HepG2 (cell line): ENCODE data around the gene LOXL3. TPM values are rescaled to one million over a fixed set of nuclear protein-coding genes. Genes with fewer than 3 reads are reported as not detected.

Experiments
- CREB3 ChIP-seq: sonication (generic); formaldehyde crosslinking; IDR thresholded peaks from 2 replicates; pipeline ENCODE4 v1.5.0; 2020; ENCODE audit warnings: missing genetic modification reagents
- GABPA ChIP-seq, 2 experiments: IDR thresholded peaks; 2 replicates each; pipeline ENCODE4 v1.6.1; 2011 to 2016; ENCODE audit warnings: low read depth in 2 of 2, low read length in 1 of 2, missing biosample characterization in 1 of 2, missing genetic modification characterization in 1 of 2
- LCORL ChIP-seq, 2 experiments: fragments of 450-650 bp in 1 of 2; sonication (generic) in 1 of 2; formaldehyde crosslinking in 1 of 2; IDR thresholded peaks; 2 replicates each; pipeline versions ENCODE4 v1.5.0 to v1.6.1; 2017 to 2020; ENCODE audit warnings: antibody characterized with exemption in 1 of 2, missing genetic modification reagents in 1 of 2
- RBAK ChIP-seq: sonication (generic); formaldehyde crosslinking; IDR thresholded peaks from 2 replicates; pipeline ENCODE4 v1.5.1; 2020; ENCODE audit warnings: mild to moderate bottlenecking, missing genetic modification reagents
- RFX5 ChIP-seq: IDR thresholded peaks from 2 replicates; pipeline ENCODE4 v1.6.1; 2011; ENCODE audit warnings: low read depth, low read length, improper control_type of control experiment
- SNAI1 ChIP-seq: sonication (generic); formaldehyde crosslinking; IDR thresholded peaks from 2 replicates; pipeline ENCODE4 v1.5.0; 2020; ENCODE audit warnings: mild to moderate bottlenecking, missing genetic modification reagents, borderline replicate concordance
- TBL1XR1 ChIP-seq: fragments of 150-350 bp; IDR thresholded peaks from 2 replicates; pipeline ENCODE4 v1.6.1; 2014; ENCODE audit warnings: borderline replicate concordance, low read length; ENCODE audit not compliant: partially characterized antibody
- ZEB1 ChIP-seq: IDR thresholded peaks from 2 replicates; pipeline ENCODE4 v1.6.1; 2012; ENCODE audit warnings: mild to moderate bottlenecking, low read depth, inconsistent platforms; ENCODE audit not compliant: insufficient replicate concordance
- ZNF205 ChIP-seq: IDR thresholded peaks from 2 replicates; pipeline ENCODE4 v1.6.1; 2018; ENCODE audit warnings: missing biosample characterization, missing genetic modification reagents
- ZNF549 ChIP-seq: sonication (generic); formaldehyde crosslinking; IDR thresholded peaks from 2 replicates; pipeline ENCODE4 v1.5.0; 2020; ENCODE audit warnings: missing genetic modification reagents
- ZNF766 ChIP-seq: sonication (generic); formaldehyde crosslinking; IDR thresholded peaks from 2 replicates; pipeline ENCODE4 v1.5.0; 2020; ENCODE audit warnings: missing genetic modification reagents, borderline replicate concordance
- ZNF839 ChIP-seq: sonication (generic); formaldehyde crosslinking; IDR thresholded peaks from 2 replicates; pipeline ENCODE4 v1.4.0; 2020; ENCODE audit warnings: missing genetic modification reagents, mild to moderate bottlenecking, borderline replicate concordance
- ZNF891 ChIP-seq: sonication (generic); formaldehyde crosslinking; IDR thresholded peaks from 2 replicates; pipeline ENCODE4 v1.5.0; 2020; ENCODE audit warnings: mild to moderate bottlenecking, missing genetic modification reagents
- polyA plus RNA-seq, 8 experiments: library from polyadenylated mRNA; depleted of rRNA in 3 of 8; stranded (reverse) in 7 of 8; unstranded in 1 of 8; fragments of >200 nt; fragmentation: Illumina TruSeq in 4 of 8; extraction: Trizol in 4 of 8; gene quantifications; 2 replicates each; pipeline versions ENCODE4 v1.2.1 to v1.2.3, GENCODE V29; 2011 to 2016; ENCODE audit warnings: low read depth in 4 of 8, missing spikeins in 1 of 8, mixed read lengths in 1 of 8; ENCODE audit not compliant: insufficient read depth in 1 of 8
- total RNA-seq, 5 experiments: library from RNA; depleted of rRNA; stranded (reverse); fragments of >200 nt; fragmentation: Illumina TruSeq; extraction: Trizol; gene quantifications; 2 replicates each; pipeline ENCODE4 v1.2.3, GENCODE V29; 2016; ENCODE audit warnings: low read depth in 1 of 5
- TF ChIP-seq, protein P1 (sequence below): sonication (generic); formaldehyde crosslinking; IDR thresholded peaks from 2 replicates; pipeline ENCODE4 v1.4.0; 2020; ENCODE audit warnings: missing genetic modification reagents
- TF ChIP-seq, protein P2 (sequence below): IDR thresholded peaks from 2 replicates; pipeline ENCODE4 v1.6.1; 2016
- TF ChIP-seq, protein P3 (sequence below): sonication (generic); formaldehyde crosslinking; IDR thresholded peaks from 2 replicates; pipeline ENCODE4 v1.4.0; 2020; ENCODE audit warnings: missing genetic modification reagents, mild to moderate bottlenecking, borderline replicate concordance
- TF ChIP-seq, protein P4 (sequence below): sonication (generic); formaldehyde crosslinking; conservative IDR thresholded peaks from 2 replicates; pipeline ENCODE4 v1.4.0; 2020; ENCODE audit warnings: missing genetic modification reagents
- TF ChIP-seq, protein P5 (sequence below): IDR thresholded peaks from 2 replicates; pipeline ENCODE4 v1.6.1; 2016; ENCODE audit warnings: missing genetic modification reagents, missing compliant biosample characterization

The LOXL3 gene
- total and polyA plus RNA-seq, 2 of the 13 experiments (the other 11 are each of a cell fraction or from before 2014, with no cell fraction given): 0.55 to 6.5 TPM

GRCh38 chr2:74502147-74502719 is 51.5 kb downstream of the LOXL3 start (continued):
- TF ChIP-seq, protein P1, sequence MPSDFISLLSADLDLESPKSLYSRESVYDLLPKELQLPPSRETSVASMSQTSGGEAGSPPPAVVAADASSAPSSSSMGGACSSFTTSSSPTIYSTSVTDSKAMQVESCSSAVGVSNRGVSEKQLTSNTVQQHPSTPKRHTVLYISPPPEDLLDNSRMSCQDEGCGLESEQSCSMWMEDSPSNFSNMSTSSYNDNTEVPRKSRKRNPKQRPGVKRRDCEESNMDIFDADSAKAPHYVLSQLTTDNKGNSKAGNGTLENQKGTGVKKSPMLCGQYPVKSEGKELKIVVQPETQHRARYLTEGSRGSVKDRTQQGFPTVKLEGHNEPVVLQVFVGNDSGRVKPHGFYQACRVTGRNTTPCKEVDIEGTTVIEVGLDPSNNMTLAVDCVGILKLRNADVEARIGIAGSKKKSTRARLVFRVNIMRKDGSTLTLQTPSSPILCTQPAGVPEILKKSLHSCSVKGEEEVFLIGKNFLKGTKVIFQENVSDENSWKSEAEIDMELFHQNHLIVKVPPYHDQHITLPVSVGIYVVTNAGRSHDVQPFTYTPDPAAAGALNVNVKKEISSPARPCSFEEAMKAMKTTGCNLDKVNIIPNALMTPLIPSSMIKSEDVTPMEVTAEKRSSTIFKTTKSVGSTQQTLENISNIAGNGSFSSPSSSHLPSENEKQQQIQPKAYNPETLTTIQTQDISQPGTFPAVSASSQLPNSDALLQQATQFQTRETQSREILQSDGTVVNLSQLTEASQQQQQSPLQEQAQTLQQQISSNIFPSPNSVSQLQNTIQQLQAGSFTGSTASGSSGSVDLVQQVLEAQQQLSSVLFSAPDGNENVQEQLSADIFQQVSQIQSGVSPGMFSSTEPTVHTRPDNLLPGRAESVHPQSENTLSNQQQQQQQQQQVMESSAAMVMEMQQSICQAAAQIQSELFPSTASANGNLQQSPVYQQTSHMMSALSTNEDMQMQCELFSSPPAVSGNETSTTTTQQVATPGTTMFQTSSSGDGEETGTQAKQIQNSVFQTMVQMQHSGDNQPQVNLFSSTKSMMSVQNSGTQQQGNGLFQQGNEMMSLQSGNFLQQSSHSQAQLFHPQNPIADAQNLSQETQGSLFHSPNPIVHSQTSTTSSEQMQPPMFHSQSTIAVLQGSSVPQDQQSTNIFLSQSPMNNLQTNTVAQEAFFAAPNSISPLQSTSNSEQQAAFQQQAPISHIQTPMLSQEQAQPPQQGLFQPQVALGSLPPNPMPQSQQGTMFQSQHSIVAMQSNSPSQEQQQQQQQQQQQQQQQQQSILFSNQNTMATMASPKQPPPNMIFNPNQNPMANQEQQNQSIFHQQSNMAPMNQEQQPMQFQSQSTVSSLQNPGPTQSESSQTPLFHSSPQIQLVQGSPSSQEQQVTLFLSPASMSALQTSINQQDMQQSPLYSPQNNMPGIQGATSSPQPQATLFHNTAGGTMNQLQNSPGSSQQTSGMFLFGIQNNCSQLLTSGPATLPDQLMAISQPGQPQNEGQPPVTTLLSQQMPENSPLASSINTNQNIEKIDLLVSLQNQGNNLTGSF (CRISPR knock-in tag): no peak
- no peak; the same call in 1 of the 2 replicates for TF ChIP-seq ZNF205 (CRISPR knock-in tag)
- TF ChIP-seq ZNF891: no peak
- no peak for TF ChIP-seq SNAI1 (CRISPR knock-in tag)
- TF ChIP-seq, protein P2, sequence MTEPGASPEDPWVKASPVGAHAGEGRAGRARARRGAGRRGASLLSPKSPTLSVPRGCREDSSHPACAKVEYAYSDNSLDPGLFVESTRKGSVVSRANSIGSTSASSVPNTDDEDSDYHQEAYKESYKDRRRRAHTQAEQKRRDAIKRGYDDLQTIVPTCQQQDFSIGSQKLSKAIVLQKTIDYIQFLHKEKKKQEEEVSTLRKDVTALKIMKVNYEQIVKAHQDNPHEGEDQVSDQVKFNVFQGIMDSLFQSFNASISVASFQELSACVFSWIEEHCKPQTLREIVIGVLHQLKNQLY (CRISPR knock-in tag): peak; percentile 20; the same call in 1 of the 2 replicates
- peak; percentile 49; the same call in 1 of the 2 replicates for TF ChIP-seq LCORL (IDR thresholded peaks at IDR 0.05)
- TF ChIP-seq LCORL (CRISPR knock-in tag; IDR thresholded peaks at IDR 0.05): peak; percentile 36; the same call in 1 of the 2 replicates
- TF ChIP-seq TBL1XR1: peak; percentile 53
- TF ChIP-seq, protein P3, sequence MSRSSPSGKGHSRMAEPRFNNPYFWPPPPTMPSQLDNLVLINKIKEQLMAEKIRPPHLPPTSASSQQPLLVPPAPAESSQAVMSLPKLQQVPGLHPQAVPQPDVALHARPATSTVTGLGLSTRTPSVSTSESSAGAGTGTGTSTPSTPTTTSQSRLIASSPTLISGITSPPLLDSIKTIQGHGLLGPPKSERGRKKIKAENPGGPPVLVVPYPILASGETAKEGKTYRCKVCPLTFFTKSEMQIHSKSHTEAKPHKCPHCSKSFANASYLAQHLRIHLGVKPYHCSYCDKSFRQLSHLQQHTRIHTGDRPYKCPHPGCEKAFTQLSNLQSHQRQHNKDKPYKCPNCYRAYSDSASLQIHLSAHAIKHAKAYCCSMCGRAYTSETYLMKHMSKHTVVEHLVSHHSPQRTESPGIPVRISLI (CRISPR knock-in tag): 0 out of 2 replicates have a peak, but pooled peaks have one; percentile 10
- no peak for TF ChIP-seq GABPA (IDR thresholded peaks at IDR 0.05; ENCODE audit: low read depth, low read length)
- TF ChIP-seq GABPA (CRISPR knock-in tag; IDR thresholded peaks at IDR 0.05; ENCODE audit: low read depth): peak; percentile 80
- no peak for TF ChIP-seq RFX5
- TF ChIP-seq ZEB1: no peak
- TF ChIP-seq, protein P4, sequence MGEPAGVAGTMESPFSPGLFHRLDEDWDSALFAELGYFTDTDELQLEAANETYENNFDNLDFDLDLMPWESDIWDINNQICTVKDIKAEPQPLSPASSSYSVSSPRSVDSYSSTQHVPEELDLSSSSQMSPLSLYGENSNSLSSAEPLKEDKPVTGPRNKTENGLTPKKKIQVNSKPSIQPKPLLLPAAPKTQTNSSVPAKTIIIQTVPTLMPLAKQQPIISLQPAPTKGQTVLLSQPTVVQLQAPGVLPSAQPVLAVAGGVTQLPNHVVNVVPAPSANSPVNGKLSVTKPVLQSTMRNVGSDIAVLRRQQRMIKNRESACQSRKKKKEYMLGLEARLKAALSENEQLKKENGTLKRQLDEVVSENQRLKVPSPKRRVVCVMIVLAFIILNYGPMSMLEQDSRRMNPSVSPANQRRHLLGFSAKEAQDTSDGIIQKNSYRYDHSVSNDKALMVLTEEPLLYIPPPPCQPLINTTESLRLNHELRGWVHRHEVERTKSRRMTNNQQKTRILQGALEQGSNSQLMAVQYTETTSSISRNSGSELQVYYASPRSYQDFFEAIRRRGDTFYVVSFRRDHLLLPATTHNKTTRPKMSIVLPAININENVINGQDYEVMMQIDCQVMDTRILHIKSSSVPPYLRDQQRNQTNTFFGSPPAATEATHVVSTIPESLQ (CRISPR knock-in tag): 0 out of 2 replicates have a peak, but pooled peaks have one; percentile 26
- no peak; the same call in 1 of the 2 replicates for TF ChIP-seq ZNF766 (CRISPR knock-in tag)
- TF ChIP-seq, protein P5, sequence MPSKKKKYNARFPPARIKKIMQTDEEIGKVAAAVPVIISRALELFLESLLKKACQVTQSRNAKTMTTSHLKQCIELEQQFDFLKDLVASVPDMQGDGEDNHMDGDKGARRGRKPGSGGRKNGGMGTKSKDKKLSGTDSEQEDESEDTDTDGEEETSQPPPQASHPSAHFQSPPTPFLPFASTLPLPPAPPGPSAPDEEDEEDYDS: peak; percentile 84
- TF ChIP-seq CREB3 (CRISPR knock-in tag): no peak
- TF ChIP-seq RBAK: no peak
- TF ChIP-seq ZNF839 (CRISPR knock-in tag): no peak
- no peak for TF ChIP-seq ZNF549 (CRISPR knock-in tag)
